SIG-M5 treated with dmso at 0.1 percent for 504 hours (cell line): ENCODE measurements around the gene FLNB.
A peak's percentile ranks its signal among the peaks of the same experiment; 100 is the strongest.

Experiments used
- DNase-seq: peaks from one replicate; lab custom pipeline; 2025; ENCODE audit not compliant: unreplicated experiment; lab: John Stamatoyannopoulos, UW

FLNB gene, protein sequence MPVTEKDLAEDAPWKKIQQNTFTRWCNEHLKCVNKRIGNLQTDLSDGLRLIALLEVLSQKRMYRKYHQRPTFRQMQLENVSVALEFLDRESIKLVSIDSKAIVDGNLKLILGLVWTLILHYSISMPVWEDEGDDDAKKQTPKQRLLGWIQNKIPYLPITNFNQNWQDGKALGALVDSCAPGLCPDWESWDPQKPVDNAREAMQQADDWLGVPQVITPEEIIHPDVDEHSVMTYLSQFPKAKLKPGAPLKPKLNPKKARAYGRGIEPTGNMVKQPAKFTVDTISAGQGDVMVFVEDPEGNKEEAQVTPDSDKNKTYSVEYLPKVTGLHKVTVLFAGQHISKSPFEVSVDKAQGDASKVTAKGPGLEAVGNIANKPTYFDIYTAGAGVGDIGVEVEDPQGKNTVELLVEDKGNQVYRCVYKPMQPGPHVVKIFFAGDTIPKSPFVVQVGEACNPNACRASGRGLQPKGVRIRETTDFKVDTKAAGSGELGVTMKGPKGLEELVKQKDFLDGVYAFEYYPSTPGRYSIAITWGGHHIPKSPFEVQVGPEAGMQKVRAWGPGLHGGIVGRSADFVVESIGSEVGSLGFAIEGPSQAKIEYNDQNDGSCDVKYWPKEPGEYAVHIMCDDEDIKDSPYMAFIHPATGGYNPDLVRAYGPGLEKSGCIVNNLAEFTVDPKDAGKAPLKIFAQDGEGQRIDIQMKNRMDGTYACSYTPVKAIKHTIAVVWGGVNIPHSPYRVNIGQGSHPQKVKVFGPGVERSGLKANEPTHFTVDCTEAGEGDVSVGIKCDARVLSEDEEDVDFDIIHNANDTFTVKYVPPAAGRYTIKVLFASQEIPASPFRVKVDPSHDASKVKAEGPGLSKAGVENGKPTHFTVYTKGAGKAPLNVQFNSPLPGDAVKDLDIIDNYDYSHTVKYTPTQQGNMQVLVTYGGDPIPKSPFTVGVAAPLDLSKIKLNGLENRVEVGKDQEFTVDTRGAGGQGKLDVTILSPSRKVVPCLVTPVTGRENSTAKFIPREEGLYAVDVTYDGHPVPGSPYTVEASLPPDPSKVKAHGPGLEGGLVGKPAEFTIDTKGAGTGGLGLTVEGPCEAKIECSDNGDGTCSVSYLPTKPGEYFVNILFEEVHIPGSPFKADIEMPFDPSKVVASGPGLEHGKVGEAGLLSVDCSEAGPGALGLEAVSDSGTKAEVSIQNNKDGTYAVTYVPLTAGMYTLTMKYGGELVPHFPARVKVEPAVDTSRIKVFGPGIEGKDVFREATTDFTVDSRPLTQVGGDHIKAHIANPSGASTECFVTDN (N-terminal part only)

DNA sequence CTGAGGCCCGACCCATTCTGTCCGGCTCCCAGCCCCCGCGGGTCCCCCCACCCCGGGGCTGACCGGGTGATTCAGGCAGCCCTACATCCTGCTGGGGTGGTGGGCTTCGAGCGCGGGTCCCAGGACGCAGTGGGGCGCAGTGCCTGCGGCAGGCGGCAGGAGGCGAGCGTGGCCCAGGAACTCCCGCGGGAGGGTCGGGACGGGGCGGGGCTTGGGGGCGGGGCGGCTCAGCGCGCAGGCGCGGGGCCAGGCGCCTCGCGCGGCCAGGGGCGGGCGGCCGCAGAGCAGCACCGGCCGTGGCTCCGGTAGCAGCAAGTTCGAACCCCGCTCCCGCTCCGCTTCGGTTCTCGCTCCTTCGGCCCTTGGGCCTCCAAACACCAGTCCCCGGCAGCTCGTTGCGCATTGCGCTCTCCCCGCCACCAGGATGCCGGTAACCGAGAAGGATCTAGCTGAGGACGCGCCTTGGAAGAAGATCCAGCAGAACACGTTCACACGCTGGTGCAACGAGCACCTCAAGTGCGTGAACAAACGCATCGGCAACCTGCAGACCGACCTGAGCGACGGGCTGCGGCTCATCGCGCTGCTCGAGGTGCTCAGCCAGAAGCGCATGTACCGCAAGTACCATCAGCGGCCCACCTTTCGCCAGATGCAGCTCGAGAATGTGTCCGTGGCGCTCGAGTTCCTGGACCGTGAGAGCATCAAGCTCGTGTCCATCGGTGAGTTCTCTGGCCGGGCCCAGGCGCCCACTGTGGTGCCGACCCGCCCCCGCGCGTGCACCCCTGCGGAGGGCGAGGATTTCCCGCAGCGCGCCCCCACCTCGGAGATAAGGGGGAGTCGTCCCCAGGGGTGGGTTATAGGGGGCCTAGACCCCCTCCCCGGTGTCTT is at the start of gene FLNB:
Gene FLNB (plus strand): TSS at position 282 of the 885 bp plus-strand sequence. CDS start 143 bp downstream, at position 425.
- peak; percentile 72 for DNase-seq

DNA sequence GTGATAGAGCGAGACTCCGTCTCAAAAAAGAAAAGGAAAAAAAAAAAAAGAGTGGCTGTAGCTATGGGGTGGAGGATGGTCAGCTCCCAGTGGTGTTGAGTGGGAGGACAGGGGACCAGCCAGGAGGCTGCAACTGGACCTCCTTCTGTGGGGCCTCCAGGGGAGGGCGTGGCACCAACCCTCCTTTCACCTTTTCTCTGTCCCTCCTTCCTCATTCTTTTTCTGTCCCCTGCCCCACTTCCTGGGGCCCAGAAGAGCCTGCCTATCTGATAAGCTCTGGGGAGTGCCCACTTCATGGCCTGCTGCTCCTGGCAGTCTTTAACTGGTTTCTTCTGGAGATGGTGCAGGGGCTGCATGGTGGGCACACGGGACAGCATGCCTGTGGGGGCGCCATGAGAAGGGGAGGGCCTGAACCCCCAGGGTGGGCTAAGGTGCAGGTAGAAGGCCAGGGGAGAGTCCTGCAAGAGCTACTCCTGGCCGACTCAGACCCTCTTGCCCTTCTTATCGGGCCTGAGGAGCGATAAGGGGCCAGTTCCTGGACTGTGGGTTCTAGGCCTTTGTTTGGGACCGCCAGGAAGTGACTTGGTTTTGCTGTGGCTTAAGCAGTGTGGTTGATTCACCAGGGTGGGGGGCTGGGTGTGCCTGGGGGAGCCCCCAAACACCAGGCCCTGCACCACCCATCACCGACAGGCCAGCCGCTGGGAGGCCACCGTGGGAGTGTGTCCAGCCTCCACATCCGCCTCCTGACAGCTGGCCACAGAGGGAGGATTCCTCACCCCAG is 49.4 kb upstream of the FLNB start:
- peak; percentile 66 for DNase-seq

DNA sequence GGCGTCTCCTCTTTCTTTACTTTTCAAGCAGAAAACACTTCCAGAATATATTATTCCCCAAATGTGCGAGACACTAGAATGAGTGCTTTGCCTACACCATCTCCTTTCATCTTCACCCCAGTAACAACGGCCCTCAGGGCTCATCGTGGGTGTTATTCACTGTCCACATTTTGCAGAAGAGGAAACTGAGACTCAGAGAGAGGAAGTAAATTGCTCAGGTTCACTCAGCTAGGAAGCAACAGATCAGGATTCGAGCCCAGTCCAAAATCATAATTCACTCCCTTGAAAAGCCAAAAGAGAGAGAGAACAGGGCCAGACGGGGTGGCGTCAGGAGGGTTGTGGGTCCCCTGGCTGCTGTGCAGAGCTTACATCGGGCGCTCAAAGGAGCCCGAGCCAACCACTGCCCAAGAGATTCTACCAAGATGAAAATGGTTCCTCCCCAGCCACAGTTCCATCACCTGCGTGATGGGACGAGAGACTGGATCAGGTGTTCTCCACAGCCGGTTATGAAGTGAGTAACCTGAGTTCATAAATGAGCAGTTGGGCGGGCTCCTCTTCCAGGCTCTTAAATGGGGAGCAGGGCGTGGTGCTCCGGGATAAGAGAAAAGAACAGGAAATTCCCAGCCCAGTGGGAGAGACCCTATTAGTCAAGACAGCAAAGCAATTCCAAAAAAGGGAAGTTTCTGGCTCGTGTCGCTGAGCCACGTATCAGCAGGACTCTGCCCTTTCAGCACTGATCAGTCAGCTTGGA is 48.6 kb upstream of the FLNB start:
- peak; percentile 43 for DNase-seq

DNA sequence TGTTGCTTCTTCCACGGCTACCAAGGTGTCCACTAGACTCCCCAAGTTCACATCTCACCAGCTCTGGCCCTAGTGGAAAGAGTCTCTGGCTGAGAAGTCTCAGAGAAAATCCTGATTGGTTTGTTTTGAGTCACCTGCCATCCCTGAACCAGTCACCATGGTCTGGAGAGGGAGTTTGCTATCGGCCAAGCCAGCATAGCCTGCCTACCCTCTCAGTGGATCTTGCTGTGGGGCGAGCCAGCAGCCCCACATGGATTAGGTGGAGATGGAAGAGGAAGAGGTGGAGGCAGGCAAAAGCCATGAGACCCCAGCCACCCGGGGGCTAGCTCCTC is 48.1 kb upstream of the FLNB start:
- DNase-seq, result no peak

DNA sequence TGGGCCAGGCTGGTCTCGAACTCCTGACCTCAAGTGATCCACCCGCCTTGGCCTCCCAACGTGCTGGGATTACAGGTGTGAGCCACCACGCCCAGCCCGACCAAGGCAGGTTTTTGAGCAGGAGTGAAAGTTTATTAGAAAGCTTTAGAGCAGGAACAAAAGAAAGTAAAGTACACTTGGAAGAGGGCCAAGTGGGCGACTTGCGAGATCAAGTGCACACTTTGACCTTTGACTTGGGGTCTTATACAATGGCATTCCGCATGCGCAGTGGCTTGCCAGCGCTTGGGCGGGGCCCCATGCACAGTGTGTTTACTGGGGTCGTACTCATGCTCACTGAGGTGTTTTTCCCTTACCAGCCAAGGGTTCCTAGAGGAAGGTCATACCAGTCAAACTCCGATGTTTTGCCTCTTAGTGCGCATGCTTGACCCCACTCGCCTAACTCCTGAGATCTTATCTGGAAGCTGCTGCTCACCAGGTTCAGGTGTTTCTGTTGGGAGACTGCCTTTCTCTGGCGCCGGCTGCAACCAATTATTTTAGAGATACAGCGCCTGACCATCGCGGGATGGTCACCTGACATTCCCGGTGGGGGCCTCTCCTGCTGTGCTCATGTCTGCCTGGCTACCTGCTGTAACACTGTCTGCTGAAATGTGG is 46.9 kb upstream of the FLNB start:
- DNase-seq, result no peak

DNA sequence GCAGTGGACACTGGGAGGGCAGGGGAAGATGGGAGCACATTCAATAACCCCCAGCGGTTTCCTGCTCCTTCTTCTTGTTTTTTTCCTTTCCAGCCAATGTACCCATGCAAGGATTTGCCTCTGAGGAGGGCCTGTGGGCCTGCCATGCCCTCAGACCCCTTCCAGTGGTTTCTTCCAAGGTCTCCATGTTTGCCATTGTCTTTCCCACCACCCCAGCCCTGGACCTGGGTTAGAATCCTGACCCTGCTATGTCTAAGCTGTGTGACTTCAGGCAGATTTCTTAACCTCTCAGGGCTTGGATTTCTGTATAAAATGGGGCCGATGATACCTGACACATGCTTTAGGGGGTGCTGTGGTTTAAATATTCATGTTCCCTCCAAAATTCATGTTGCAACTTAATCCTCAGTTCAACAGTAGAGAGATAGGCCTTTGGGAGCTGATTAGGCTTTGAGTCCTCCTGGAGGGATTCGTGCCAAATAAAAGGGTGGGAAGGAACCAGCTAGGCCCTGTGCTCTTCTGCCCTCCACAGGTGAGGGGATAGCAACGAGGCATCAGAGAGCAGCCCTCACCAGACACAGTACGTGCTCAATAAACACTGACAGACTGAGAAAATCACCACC is 46.3 kb upstream of the FLNB start:
- DNase-seq, result peak; percentile 65

DNA sequence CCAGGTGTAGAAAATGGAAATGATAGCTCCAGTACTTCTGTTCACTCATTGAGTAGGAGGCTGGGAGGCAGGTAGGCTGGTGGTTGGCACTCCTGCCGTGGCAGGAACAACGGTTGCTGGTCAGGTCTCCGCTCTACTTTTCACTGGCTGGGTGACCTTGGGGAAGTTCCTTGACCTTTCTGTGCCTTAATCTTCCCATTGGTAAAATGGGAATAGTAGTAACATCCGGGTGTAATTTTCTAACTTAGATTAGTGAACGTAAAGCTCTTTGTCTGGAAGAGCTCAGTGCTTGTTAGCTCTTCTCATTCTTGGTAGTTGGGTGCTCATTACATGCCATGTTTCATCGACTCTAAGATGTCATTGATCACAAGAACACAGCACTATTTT is 45.8 kb upstream of the FLNB start:
- DNase-seq, result no peak

DNA sequence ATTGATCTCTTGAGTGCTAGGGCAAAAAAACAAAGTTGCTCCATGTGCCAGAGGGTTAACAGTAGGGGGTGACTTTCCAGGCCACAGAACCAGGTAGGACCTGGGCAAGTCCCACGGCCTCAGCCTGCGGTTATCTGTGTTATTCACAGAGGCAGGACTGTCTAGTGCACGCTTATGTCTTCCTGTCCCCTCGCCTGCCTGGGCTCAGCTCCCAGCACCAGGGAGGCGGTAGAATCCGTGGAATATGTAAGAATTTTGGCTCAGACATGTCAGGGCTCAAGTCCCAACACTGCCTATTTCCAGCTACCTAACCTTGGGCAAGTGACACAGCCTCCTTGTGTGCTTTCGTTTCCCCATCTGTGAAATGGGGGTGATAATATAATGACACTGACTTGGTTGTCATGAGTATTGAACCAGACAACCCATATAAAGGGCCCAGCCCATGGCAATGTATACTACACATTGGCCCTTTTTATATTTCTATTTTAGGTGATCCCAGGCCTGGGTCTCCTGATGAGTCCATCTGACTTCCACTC is 44.3 kb upstream of the FLNB start:
- no peak for DNase-seq

DNA sequence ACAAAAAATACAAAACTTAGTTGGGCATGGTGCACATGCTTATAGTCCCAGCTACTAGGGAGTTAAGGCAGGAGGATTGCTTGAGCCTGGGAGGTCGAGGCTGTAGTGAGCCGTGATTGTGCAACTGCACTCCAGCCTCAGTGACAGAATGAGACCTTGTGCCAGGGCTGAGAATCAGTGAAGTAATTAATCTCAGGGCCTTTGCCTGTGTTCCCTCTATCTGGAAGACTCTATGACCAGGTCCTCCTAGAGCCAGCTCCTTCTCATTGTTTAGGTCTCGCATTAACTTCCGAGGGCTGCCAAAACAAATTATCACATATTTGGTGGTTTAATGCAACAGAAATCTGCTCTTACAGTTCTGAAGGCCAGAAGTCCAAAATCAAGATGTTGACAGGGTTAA is 41.4 kb upstream of the FLNB start:
- DNase-seq, result no peak

DNA sequence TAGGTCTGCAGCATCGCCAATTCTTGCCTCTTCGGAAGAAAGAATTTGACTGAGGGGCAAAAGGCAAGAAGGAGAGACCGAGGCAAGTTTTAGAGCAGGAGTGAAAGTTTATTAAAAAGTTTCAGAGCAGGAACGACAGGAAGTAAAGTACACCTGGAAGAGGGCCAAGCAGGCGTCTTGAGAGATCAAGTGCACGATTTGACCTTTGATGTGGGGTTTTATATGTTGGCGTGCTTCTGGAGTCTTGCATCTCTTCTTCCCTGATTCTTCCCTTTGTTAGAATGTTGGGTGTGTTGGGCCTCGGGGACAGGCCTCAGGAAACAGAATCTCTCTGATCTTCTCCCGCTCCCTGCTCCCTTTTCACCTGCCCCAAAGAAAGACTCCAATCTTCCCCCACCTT is 40.6 kb upstream of the FLNB start:
- no peak for DNase-seq

DNA sequence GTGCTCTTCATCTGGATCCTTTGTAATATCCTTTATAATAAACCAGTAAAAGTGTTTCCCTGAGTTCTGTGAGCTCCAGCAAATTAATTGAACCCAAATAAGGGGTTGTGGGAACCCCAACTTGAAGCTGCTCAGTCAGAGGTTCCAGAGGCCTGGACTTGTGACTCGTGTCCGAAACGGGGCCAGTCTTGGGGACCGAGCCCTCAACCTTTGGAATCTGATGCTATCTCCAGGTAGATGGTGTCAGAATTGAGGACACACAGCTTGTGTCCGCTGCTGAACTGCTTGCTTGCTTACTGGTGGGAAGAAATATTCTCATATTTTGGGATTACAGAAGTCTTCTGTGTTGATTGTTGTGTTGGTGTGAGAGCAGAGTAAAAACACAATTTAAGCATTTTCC is 39.7 kb upstream of the FLNB start:
- DNase-seq, result no peak

DNA sequence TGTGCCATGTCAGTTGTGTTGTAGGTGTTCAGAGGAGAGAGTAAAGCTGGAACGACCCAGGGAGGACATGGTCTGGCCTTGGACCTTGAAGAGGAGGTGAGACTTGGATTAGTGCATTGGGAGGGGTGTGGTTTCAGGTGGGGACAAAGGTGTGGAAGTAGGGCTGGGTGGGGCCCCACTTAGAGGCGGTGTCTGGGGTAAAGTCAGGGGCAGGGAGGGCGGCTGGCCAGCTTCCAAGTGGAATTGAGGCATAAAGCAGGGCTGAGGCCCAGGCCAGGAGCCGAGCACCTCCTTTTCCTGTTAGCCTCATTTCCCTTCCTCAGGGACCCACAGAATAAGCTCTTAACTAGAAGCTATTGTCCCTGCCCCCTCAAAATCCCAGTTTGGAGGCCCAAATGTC is 36.2 kb upstream of the FLNB start:
- DNase-seq, result no peak

DNA sequence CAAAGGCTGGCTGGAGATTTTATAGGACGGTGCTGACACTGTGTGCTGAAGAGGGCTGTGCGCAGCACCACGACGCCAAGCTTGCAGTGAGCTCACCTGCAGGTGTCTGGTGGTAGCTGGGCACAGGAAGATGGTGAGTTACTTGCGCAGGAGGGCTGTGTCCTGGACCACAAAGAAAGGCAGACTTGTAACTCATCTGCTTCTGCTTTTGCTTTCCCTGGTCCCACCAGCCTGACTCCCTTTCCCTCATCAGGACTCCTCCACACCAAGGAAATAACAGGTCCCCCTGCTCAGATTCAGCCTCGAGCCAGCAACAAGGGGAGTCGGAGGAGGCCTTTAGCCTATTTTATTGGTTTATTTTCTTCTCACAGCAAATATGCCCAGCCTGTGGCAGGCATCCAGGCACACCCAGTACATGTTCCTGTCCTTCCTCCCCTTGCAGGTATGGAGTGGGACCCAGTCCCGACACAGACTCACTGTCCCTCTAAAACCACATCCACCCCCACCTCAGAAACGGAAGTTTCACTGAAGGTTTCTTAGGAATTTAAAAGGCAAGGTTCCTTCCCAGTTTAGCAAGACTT is 35.6 kb upstream of the FLNB start:
- no peak for DNase-seq

DNA sequence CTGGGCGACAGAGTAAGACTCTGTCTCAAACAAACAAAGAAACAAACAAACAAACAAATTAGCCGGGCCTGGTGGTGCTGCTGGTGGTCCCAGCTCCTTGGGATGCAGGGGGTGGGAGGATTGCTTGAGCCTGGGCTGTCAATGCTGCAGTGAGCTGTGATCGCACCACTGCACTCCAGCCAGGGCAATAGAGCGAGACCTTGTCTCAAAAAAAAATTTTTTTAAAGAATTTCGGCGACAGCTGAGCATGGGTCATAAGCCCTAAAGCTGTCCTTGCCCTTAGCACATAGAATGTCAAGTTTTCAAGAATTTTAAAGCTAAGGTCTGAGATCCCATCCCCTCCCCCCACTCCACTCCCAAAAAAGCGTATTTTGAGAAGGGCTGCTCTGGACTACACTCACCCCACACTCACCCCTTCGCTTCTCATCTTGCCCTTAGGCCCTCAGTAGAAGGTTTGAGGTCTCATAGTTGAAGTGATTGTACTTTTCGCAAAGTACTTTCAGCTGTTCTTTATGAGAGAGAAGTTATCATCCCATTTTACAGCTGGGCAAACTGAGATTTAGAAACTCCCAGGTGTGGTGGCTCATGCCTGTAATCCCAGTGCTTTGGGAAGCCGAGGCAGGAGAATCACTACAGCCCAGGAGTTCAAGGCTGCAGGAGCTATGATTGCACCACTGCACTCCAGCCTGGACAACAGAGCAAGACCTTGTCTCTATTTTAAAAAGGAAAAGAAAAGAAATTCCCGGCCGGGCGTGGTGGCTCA is 34.3 kb upstream of the FLNB start:
- no peak for DNase-seq

DNA sequence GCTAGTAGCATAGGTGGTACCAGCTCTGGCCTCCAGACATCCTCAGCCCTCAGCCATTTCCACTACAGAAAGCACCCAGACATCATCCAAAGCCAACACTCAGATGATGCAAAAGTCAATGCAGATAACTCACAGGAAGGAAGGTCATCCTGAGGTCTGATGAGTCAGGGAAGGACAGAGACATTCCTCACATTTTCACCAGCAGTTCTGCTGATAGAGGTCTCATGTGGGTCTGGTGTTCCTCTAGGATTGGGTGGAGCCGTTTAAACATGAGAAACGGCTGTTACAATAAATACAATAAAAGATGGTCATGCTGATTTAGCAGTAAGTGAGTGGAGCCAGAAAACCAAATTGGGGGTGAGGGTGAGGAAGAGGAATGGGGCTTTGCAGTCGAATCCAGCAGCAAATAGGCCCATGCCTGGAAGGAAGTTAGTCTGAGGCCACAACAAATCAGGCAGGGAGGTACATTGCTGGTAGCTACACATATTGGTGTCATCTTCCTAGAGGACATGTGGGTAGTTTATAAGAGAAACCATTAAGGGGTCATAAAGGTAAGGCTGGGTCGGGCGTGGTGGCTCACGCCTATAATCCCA is 33.3 kb upstream of the FLNB start:
- peak; percentile 44 for DNase-seq

DNA sequence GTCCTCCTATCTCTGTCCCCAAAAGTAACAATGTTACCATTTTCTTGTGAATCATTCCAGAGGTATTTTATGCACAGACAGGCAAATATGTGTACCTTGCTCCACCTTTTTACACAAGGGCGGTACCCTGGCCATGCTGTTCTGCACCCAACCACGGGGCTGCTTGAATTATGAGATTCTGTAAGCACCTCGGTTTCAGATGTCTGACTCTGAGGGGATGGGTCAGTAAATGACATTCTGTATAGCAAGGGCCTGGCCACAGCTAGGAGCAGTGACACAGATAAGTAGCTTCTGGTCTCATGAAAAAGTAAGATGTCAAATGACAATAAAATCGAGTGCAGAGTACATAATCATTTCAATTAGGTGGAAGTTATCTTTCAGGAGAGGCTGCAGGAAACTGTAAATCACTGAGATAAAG is 30.4 kb upstream of the FLNB start:
- DNase-seq, result no peak
